RWPE2 (cell line): Measurements from ENCODE around the gene PRRX2.

ENCODE experiments used
- ATAC-seq: fragments of 200-7000 bp; cut with Tn5 transposase; 3 replicates; pipeline ENCODE4 v1.9.1; 2021; ENCODE audit warnings: low read depth
- DNase-seq: peaks from one replicate; pipeline ENCODE4 v3.0.0-alpha.2; 2020; ENCODE audit warnings: low spot score
- H3K27ac ChIP-seq: fragments of 450-650 bp; 2 replicates; pipeline ENCODE4 v1.5.1; 2017; ENCODE audit warnings: mild to moderate bottlenecking; ENCODE audit not compliant: poor library complexity, severe bottlenecking
- H3K27me3 ChIP-seq: fragments of 250-450 bp; sonication (Bioruptor Pico); 2 replicates; pipeline ENCODE4 v1.5.1; 2021; ENCODE audit warnings: mild to moderate bottlenecking, moderate library complexity; ENCODE audit not compliant: insufficient read depth, poor library complexity, severe bottlenecking
- H3K36me3 ChIP-seq: fragments of 250-450 bp; sonication (Bioruptor Pico); 2 replicates; pipeline ENCODE4 v1.5.1; 2020; ENCODE audit warnings: low read depth, mild to moderate bottlenecking, moderate library complexity
- H3K4me1 ChIP-seq: fragments of 250-450 bp; sonication (Bioruptor Pico); 2 replicates; pipeline ENCODE4 v1.5.1; 2021; ENCODE audit warnings: mild to moderate bottlenecking, moderate library complexity; ENCODE audit not compliant: insufficient read depth, poor library complexity, severe bottlenecking
- H3K4me3 ChIP-seq: fragments of 250-450 bp; sonication (Bioruptor Pico); 2 replicates; pipeline ENCODE4 v1.5.1; 2021; ENCODE audit warnings: mild to moderate bottlenecking, moderate library complexity; ENCODE audit not compliant: severe bottlenecking
- H3K9me3 ChIP-seq: fragments of 250-450 bp; sonication (Bioruptor Pico); 2 replicates; pipeline ENCODE4 v1.5.1; 2021; ENCODE audit warnings: mild to moderate bottlenecking, moderate library complexity; ENCODE audit not compliant: severe bottlenecking
- TF ChIP-seq, protein P1 (sequence below): fragments of 450-650 bp; IDR thresholded peaks from one replicate; pipeline ENCODE4 v1.5.1; 2017; ENCODE audit warnings: mild to moderate bottlenecking, moderate library complexity; ENCODE audit not compliant: poor library complexity, severe bottlenecking

The PRRX2 gene

DNA sequence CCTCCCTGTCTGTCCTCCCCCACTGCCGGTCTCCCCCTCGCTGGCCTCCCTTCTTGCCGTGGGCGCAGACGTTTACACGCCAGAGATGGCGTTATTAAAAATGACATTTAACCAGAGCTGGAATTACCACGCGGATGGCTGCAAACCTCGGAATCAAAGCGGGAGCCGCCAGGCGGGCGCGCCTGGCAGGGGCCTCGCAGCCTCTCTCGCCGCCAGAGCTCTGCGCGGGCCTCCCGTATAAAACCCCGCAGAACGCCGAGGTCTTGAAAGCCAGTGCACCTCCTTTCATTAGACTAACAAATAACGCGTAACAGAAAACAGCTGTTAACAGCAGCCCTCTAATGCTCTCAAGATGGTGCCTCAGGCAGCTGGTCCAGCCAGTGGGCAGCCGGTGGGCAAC, 10.2 kb downstream of the PRRX2 start:
- TF ChIP-seq, protein P1, sequence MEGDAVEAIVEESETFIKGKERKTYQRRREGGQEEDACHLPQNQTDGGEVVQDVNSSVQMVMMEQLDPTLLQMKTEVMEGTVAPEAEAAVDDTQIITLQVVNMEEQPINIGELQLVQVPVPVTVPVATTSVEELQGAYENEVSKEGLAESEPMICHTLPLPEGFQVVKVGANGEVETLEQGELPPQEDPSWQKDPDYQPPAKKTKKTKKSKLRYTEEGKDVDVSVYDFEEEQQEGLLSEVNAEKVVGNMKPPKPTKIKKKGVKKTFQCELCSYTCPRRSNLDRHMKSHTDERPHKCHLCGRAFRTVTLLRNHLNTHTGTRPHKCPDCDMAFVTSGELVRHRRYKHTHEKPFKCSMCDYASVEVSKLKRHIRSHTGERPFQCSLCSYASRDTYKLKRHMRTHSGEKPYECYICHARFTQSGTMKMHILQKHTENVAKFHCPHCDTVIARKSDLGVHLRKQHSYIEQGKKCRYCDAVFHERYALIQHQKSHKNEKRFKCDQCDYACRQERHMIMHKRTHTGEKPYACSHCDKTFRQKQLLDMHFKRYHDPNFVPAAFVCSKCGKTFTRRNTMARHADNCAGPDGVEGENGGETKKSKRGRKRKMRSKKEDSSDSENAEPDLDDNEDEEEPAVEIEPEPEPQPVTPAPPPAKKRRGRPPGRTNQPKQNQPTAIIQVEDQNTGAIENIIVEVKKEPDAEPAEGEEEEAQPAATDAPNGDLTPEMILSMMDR, result no peak
- Histone ChIP-seq H3K9me3 (no peaks in the 10 kb centered on the region), H3K27me3 (peaks cover 32% of the 10 kb centered on the region), H3K4me1 (no peaks in the 10 kb centered on the region), H3K36me3 (no peaks in the 10 kb centered on the region), H3K4me3 (no peak overlapping the region), H3K27ac (no peak overlapping the region)
- DNase-seq (no peak), ATAC-seq (no peak)

DNA sequence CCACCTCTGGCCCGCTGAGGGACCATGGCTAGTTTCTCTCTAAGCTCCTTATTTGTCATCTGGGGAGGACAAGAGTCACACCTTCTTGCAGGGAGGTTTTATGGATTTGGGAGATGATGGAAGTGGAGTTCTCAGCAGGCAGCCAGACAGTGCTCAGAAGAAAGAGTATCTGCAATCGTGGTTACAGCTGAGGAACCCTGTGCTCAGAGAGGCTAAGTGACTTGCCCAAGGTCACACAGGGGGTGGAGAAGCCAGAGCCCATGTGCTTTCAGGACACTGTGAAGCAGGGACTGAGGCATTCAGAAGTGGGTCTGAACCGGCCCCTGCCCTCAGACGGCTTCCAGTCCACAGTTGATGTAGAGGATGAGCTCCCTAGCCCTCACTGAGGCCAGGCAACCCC, 10.8 kb downstream of the PRRX2 start:
- H3K4me3 ChIP-seq, result no peak overlapping the region
- no peak overlapping the region for H3K27ac ChIP-seq
- peaks cover 32% of the 10 kb centered on the region for H3K27me3 ChIP-seq
- H3K4me1 ChIP-seq, result no peaks in the 10 kb centered on the region
- DNase-seq, result no peak
- H3K9me3 ChIP-seq, result no peaks in the 10 kb centered on the region
- H3K36me3 ChIP-seq, result no peaks in the 10 kb centered on the region
- TF ChIP-seq, protein P1, result no peak
- ATAC-seq, result no peak

DNA sequence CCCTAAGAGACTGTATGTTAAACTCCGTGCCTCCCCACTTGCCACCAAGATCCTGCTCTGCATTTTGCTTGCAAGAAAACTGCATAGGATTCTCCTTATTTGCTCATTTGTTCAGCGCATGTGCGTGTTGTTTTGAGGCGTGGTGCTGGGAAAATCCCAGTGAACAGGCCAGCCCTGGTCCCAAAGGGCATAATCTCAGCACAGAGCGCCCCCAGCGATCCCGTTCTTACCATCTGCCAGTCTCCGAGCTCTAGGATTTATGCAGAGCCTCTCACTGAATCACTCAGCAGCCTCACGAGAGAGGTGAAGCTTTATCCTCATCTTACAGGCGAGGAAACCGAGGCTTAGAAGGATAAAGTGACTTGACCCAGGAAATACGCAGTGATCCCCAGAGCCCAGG, 11.5 kb downstream of the PRRX2 start:
- no peak for DNase-seq
- H3K27me3 ChIP-seq, result peaks cover 32% of the 10 kb centered on the region
- H3K9me3 ChIP-seq, result no peaks in the 10 kb centered on the region
- ATAC-seq, result no peak
- H3K4me3 ChIP-seq, result no peak overlapping the region
- no peaks in the 10 kb centered on the region for H3K4me1 ChIP-seq
- TF ChIP-seq, protein P1, result no peak
- H3K27ac ChIP-seq, result no peak overlapping the region
- no peaks in the 10 kb centered on the region for H3K36me3 ChIP-seq

DNA sequence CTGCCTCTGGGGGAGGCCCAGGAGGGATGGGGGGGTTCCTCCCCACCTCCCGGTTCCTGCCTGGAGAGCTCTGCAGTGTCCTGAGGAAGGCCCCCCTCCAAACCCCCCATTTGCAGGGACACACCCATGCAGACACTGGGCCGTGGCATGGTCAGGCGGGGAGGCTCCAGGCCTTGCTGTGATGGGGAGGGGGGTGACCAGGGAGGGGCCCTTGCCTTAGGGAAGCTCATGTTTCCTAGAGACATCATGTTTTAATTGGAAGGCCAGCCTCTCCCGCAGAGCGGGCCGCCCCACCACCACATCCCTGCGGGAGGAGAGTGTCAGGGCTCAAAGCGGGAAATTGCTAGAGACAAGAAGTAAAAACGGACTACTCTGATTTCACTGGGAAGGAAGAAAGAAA, 12.0 kb downstream of the PRRX2 start:
- ATAC-seq, result no peak

DNA sequence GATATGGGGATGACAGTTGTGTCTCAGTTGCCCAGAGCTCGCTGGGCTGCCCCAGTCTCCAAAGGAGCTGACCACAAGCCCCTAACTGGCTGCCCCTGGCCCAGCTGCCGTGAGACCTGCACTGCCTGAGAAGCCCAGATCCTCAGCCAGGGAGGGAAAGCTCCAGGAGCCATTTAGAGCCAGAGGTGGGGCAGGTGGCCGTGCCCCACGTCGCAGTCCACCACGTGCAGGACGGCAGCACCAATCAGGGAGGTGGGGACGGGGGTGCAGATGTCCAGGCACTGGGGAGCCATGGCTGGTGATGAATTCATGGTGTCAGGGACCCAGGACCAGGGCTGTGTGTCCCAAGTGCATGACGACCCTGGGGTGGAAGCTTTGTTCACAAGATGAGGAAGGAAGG, 13.4 kb downstream of the PRRX2 start:
- ATAC-seq, result no peak
- DNase-seq, result no peak
- H3K27ac ChIP-seq, result no peak overlapping the region
- H3K9me3 ChIP-seq, result no peaks in the 10 kb centered on the region
- no peaks in the 10 kb centered on the region for H3K4me1 ChIP-seq
- H3K4me3 ChIP-seq, result no peak overlapping the region
- peaks cover 32% of the 10 kb centered on the region for H3K27me3 ChIP-seq
- no peaks in the 10 kb centered on the region for H3K36me3 ChIP-seq
- TF ChIP-seq, protein P1, result no peak

More for the DNA sequence above, 12.0 kb downstream of the PRRX2 start:
- no peak overlapping the region for H3K4me3 ChIP-seq
- H3K36me3 ChIP-seq, result no peaks in the 10 kb centered on the region
- TF ChIP-seq, protein P1, result no peak
- peak; percentile 30 for DNase-seq
- H3K9me3 ChIP-seq, result no peaks in the 10 kb centered on the region
- peaks cover 32% of the 10 kb centered on the region for H3K27me3 ChIP-seq
- H3K27ac ChIP-seq, result no peak overlapping the region
- H3K4me1 ChIP-seq, result no peaks in the 10 kb centered on the region
